Right lobe of liver (tissue), 6 donors: ENCODE measurements around the gene CD1E. TPM values are rescaled to one million over a fixed set of nuclear protein-coding genes. Genes with fewer than 3 reads are reported as not detected.

Experiments used
- ATAC-seq, 4 donors: fragments of 200-7000 bp; cut with Tn5 transposase; one replicate each; pipeline ENCODE4 v1.9.1; 2020; ENCODE audit warnings: mild to moderate bottlenecking in 4 of 4, moderate library complexity in 4 of 4
- DNase-seq, 3 donors: peaks; one replicate each; pipeline ENCODE4 v3.0.0-alpha.2; 2020
- H3K27ac ChIP-seq, 3 donors: fragments of 200-600 bp; one replicate each; pipeline ENCODE4 v1.8.0; 2022
- H3K27me3 ChIP-seq, 2 donors: fragments of 200-600 bp; one replicate each; pipeline ENCODE4 v1.8.0; 2022
- H3K36me3 ChIP-seq, 4 donors: fragments of 200-600 bp; sonication (generic) in 1 of 4; one replicate each; pipeline versions ENCODE4 v1.5.1 to v1.8.0; 2017 to 2022; ENCODE audit warnings: control low read depth in 1 of 4
- H3K4me1 ChIP-seq, 4 donors: fragments of 200-600 bp; sonication (generic) in 1 of 4; one replicate each; pipeline versions ENCODE4 v1.5.1 to v1.8.0; 2017 to 2022; ENCODE audit warnings: control low read depth in 1 of 4
- H3K4me3 ChIP-seq, 3 donors: fragments of 200-600 bp; one replicate each; pipeline ENCODE4 v1.8.0; 2022
- H3K9me3 ChIP-seq, 4 donors: fragments of 200-600 bp; sonication (generic) in 1 of 4; one replicate each; pipeline versions ENCODE4 v1.5.1 to v1.8.0; 2017 to 2022; ENCODE audit warnings: control low read depth in 1 of 4
- CTCF ChIP-seq, 4 donors: fragments of 200-600 bp in 3 of 4; fragments of 450-650 bp in 1 of 4; IDR thresholded peaks; one replicate each; pipeline versions ENCODE4 v1.5.1 to v1.8.0; 2016 to 2022; ENCODE audit warnings: antibody characterized with exemption in 4 of 4, mild to moderate bottlenecking in 2 of 4
- POLR2A ChIP-seq: fragments of 450-650 bp; IDR thresholded peaks from one replicate; pipeline ENCODE4 v1.6.1; 2017; ENCODE audit warnings: antibody characterized with exemption, mild to moderate bottlenecking
- WGBS: methylation state at CpG from one replicate; pipeline ENCODE4 v1.1.6; 2018; ENCODE audit warnings: low coverage, low lambda C conversion rate; ENCODE audit not compliant: insufficient coverage; ENCODE audit errors: missing lambda C conversion rate; 5-methylcytosine and 5-hydroxymethylcytosine counted together
- intact Hi-C, 2 donors: fragments of 100-400 bp; cut with DNase I; formaldehyde crosslinking; loops; one replicate each; pipeline versions ENCODE4 v1.11.2 to v1.14.1; 2022
- total RNA-seq, 6 experiments: library from RNA; depleted of rRNA in 2 of 6; stranded (reverse); fragments of >200 nt in 2 of 6; fragmentation: NEBNext Ultra II Directional in 3 of 6; extraction: Animal tissue kit (Norgen Biotek cat#: 25700) in 3 of 6; gene quantifications; one replicate each; pipeline versions ENCODE4 v1.1.0 to v1.2.4, GENCODE V29; 2016 to 2023
- donor health status: DM: no; HTN: yes; CAD: no.
- donor health status: DM: no; HTN: no; CAD: no.
- donor health status: DM: no; HTN: no; CAD: no.
- donor health status: DM: no; HTN: yes; CAD: no.
- donor health status: DM: no; HTN: yes; CAD: no.

The CD1E gene
- total RNA-seq, 6 experiments from 2014 or later = 0.58 TPM; not detected in 5

- no peaks in the 10 kb centered on the region for H3K9me3 ChIP-seq
- H3K4me3 ChIP-seq = no peak overlapping the region
- intact Hi-C loops = no loop called here
- no peaks in the 10 kb centered on the region for H3K27me3 ChIP-seq
- TF ChIP-seq CTCF (IDR thresholded peaks at IDR 0.05) (no peak), POLR2A (no peak)
- ATAC-seq (no peak), DNase-seq (no peak)
- no peaks in the 10 kb centered on the region for H3K4me1 ChIP-seq
- H3K27ac ChIP-seq = no peak overlapping the region
- 52% methylated on average over 11 of the region's 11 CpGs for WGBS
- H3K36me3 ChIP-seq = no peaks in the 10 kb centered on the region
Measured at GRCh38 chr1:158330391-158331105, 23.1 kb upstream of the CD1E start.

- 10% methylated on average over 1 of the region's 1 CpG for WGBS
- intact Hi-C loops = no loop called here
- no peak overlapping the region for H3K27ac ChIP-seq
- no peaks in the 10 kb centered on the region for H3K27me3 ChIP-seq
- H3K36me3 ChIP-seq = no peaks in the 10 kb centered on the region
- ATAC-seq = no peak
- DNase-seq = no peak
- H3K4me3 ChIP-seq = no peak overlapping the region
- no peaks in the 10 kb centered on the region for H3K9me3 ChIP-seq
- no peaks in the 10 kb centered on the region for H3K4me1 ChIP-seq
- TF ChIP-seq CTCF (IDR thresholded peaks at IDR 0.05) = no peak
Measured at GRCh38 chr1:158331106-158331425, 22.6 kb upstream of the CD1E start.

- WGBS = 60% methylated on average over 2 of the region's 2 CpGs
- intact Hi-C loops = no loop called here
- Histone ChIP-seq H3K4me1 (no peaks in the 10 kb centered on the region), H3K27ac (no peak within 1 kb of the TSS), H3K27me3 (no peaks in the 10 kb centered on the region), H3K4me3 (no peak within 1 kb of the TSS), H3K36me3 (no peaks in the 10 kb centered on the region), H3K9me3 (no peaks in the 10 kb centered on the region)
- DNase-seq = no peak
- no peak for ATAC-seq
- no peak for TF ChIP-seq POLR2A
- TF ChIP-seq CTCF (IDR thresholded peaks at IDR 0.05) = no peak
Measured at GRCh38 chr1:158331481-158332150, 22.1 kb upstream of the CD1E start, which contains the start of gene CD1B. TSS of gene CD1B (minus strand) at chr1:158331531. CDS start at chr1:158331423, 108 bp downstream.

- Histone ChIP-seq H3K4me3 (no peak overlapping the region), H3K4me1 (no peaks in the 10 kb centered on the region), H3K27ac (no peak overlapping the region), H3K9me3 (no peaks in the 10 kb centered on the region), H3K36me3 (no peaks in the 10 kb centered on the region), H3K27me3 (no peaks in the 10 kb centered on the region)
- WGBS = 22% methylated on average over 8 of the region's 8 CpGs
- DNase-seq = no peak
- intact Hi-C loops = no loop called here
- no peak for ATAC-seq
- no peak for TF ChIP-seq CTCF (IDR thresholded peaks at IDR 0.05)
- TF ChIP-seq POLR2A = no peak
Measured at GRCh38 chr1:158333405-158334155, 20.1 kb upstream of the CD1E start.
